NCI-H2107 treated with DMSO at 0.1 percent for 48 hours (cell line): ENCODE measurements around the gene SLC35F6.
"Not testable (repeated sequence)": the region's sequence is repeated elsewhere in the genome, so short reads cannot be mapped to it uniquely, and the experiment has no call there.

Experiments used
- DNase-seq: peaks from one replicate; lab custom pipeline; 2025; ENCODE audit not compliant: unreplicated experiment; lab: John Stamatoyannopoulos, UW

Gene SLC35F6

DNA sequence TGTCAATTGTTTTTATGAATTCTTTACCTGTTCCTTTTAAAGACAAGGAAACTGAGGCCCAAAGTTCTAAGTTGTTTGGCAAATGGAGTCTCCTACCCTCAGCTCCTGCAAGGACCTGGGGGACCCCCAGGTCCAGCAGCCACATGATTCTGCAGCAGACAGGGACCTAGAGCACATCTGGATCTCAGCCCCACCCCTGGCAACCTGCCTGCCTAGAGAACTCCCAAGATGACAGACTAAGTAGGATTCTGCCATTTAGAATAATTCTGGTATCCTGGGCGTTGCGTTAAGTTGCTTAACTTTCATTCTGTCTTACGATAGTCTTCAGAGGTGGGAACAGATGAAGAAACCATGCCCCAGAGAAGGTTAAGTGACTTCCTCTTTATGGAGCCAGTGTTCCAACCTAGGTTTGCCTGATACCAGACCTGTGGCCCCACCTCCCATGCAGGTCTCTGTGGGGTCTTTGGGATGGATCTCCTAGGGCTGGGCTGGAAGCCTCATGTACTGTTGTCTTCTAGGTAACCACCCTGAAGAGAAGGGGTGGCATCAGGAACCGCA, 16.2 kb downstream of the SLC35F6 start:
- no peak for DNase-seq

DNA sequence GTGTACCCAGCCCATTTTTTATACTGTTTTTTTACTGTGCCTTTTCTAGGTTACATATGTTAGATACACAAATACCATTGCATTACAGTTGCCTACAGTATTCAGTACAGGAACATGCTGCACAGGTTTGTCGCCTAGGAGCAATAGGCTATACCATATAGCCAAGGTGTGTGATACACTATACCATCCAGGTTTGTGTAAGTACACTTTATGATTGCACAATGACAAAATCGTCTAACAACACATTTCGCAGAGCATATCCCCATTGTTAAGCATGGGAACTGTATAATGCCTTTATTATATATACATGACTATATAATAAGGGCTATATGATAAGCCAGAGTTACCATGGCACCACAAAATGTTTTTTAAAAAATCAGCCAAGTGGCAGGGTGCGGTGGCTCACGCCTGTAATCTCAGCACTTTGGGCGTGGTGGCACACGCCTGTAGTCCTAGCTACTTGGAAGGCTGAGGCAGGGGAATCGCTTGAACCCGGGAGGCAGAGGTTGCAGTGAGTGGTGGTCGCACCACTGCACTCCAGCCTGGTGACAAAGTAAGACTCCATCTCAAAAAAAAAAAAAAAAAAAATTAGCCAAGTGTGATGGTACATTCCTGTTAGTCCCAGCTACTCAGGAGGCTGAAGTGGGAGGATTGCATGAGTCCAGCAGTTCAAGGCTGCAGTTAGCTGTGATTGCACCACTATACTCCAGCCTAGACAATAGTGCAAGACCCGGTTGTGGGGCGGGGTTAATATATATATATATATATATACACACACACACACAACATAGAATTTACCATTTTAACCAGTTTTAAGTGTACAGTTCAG, 19.0 kb downstream of the SLC35F6 start:
- no peak for DNase-seq

DNA sequence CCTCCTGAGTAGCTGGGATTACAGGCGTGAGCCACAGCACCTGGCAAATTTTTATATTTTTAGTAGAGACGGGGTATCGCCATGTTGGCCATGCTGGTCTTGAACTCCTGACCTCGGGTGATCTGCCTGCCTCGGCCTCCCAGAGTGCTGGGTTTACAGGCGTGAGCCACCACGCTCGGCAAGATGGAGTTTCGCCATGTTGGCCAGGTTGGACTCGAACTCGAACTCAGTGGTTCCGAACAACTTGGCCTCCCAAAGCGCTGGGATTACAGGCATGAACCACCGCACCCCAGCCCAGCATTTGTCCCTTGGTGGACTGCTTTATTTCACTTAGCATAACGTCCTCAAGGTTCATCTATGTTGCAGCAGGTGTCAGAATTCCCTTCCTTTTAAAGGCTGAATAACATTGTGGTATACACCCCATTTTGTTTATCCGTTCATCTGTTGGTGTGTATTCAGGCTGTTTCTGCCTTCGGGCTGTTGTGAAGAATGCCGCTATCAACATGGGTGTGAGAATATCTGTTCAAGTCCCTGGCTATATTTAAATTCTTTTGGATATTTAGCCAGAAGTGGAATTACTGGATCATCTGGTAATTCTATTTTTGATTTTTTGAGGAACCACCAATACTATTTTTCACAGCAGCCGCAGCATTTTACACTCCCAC, 20.6 kb downstream of the SLC35F6 start:
- DNase-seq, result no peak

DNA sequence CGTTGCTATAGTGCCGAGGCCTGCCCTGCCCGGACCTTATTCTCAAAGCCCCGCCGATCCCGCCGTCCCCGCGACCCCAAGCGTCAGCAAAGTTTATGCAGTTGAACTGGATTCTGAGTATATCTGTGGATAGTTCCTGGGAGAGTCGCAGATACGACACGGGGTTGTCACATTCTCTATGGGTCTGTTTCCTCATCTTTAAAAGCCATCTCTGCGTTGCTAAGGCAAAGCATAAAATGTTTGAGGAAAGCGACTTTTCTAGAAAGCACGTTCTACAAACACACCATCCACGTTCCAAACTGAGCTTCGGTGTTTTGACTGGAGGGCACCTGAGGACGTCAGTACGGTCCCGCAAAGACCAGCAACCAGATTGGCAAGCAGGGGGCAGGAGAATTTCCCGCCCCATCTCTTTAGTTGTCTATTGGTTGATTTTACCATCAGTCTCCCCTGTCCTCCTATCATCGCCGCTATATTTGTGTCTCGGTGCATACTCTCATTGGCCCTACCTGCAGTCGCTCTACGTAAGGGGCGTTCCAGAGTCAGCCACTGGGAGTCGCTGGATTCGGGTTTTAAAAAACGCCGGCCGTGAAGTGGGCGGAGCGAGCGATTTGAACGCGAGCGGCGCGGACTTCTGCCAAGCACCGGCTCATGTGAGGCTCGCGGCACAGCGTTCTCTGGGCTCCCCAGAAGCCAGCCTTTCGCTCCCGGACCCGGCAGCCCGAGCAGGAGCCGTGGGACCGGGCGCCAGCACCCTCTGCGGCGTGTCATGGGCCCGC, 21.5 kb downstream of the SLC35F6 start, which contains the start of gene CENPA:
TSS of gene CENPA (plus strand) at position 626 of the 776 bp plus-strand sequence. CDS start at position 767, 141 bp downstream.
- peak; percentile 97 for DNase-seq

DNA sequence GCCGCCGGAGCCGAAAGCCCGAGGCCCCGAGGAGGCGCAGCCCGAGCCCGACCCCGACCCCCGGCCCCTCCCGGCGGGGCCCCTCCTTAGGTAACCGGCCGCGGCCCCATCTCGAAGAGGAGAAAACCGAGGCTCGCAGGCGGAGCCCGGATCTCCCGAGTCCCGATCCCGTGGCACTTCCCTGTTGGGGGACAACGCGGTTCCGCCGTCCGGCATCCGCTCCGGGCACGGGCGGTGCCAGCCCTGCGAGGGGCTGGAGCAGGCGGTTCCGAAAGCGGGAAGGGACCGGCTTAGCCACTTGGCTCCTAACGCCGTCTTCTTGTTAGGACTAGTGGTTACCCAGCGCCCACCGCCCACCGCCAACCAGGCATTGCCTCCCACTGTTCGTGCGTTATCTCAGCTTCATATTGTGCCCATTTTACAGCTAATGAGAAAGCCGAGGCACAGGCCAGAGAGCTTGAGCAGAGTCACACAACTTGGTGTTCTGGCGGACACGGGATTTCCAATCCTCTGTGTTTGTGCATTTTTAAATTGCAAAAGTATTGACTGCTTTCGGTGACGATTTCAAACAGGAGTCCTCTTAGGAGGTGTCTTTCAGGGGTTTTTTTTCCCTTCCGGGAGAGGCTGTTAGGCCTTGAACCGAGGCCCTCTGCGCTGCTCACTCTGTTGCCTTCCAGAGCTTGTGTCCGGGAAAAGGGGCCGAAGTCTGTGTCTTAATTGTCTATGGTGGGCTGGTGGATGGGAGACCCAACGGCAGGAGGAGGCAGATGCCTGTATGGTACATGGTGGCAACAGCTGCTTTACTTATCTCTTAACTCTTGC, 22.3 kb downstream of the SLC35F6 start:
- no peak for DNase-seq

DNA sequence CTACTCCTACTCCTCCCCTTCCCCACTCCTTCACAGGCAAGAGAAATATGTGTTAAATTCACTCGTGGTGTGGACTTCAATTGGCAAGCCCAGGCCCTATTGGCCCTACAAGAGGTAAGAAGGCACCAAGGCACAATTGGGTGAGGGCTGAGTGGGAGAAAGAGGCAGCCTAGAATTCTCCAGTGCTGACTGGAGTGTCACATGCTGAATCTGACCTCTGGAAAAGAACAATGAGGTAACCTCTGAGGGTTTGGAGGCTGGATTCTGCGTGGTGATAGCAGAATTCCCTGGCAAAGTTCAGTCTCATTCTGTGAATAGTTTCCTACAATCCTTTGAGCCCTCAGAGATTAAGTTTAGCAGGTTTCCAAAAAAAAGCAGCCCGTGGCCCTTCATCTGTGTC, 28.6 kb downstream of the SLC35F6 start:
- no peak for DNase-seq

DNA sequence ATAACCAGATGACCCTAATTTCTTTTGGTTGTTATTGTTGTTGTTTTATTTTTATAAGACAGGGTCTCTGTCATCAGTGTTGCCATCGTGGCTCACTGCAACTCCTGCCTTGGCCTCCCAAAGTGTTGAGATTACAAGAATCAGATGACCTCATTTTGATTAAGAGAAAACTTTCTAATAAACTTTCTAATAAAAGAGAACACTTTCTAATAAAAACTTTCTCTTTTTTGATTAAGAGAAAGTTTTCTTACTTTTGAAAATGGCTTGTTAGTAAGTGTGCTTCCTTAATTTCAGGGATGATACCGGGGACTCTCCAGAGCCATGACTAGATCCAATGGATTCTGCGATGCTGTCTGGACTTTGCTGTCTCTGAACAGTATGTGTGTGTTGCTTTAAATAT, 29.4 kb downstream of the SLC35F6 start:
- DNase-seq, result no peak

DNA sequence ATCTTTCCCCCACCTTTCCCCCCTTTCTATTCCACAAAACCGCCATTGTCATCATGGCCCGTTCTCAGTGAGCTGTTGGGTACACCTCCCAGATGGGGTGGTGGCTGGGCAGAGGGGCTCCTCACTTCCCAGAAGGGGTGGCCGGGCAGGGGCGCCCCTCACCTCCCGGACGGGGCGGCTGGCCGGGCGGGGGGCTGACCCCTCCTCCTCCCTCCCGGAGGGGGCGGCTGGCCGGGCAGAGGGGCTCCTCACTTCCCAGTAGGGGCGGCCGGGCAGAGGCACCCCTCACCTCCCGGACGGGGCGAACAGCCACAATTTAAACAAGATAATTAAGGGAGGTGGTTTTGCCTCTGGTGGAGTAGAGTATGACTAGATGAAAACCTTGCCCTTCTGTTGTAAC, 31.1 kb downstream of the SLC35F6 start:
- DNase-seq, result not testable (repeated sequence)

DNA sequence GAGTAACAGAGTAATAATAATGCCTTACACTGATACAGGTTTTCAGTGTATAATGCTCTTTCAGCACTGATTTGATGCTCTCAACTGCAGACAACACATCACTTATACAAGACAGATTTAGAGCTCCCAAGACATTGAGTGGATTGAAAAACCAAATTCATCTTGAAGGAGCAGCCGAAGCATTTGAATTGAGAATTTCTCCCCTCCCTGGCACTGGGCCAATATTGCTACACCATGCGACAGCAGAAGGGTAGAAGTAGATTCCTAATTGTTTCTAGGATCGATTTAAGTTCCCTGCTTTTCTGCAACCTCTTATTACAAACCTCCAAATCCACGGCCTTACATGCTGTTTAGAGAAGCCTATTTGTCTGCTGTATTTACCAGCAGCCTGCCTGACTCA, 37.2 kb downstream of the SLC35F6 start:
- DNase-seq, result no peak

DNA sequence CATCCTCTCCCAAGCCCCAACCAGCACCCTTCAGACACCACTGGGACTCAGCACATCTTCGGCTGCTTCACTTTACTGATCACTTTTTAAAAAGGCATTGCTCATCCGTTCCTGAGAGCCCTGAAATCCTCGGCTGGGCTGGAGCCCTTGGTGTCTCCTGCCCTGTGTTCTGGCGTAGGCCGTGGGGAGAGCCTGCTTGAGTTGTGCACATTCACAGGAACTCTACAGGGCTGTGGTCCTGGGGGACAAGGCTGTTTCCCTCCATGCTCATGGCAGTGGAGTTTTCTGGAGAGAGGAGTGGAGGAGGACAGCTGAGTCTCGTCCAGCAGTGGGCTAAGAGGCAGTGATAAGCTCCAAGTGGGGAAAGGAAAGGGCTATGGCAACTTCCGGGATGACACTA, 37.7 kb downstream of the SLC35F6 start:
- no peak for DNase-seq

DNA sequence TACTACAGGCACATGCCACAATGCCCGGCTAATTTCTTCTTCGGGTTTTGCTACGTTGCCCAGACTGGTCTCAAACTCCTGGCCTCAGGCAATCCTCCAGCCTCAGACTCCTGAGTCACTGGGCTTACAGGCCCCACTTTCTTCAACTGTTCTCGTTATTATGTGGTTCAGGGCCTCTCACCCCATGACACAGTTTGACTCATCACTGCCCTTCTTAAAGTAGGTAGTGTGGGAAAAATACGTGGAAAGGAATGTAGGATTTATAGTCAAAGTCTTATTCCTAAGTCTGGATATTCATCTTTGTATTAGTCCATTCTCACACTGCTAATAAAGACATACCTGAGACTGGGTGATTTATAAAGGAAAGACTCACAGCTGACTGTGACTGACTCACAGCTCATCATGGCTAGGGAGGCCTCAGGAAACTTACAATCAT, 41.2 kb downstream of the SLC35F6 start:
- DNase-seq, result no peak

DNA sequence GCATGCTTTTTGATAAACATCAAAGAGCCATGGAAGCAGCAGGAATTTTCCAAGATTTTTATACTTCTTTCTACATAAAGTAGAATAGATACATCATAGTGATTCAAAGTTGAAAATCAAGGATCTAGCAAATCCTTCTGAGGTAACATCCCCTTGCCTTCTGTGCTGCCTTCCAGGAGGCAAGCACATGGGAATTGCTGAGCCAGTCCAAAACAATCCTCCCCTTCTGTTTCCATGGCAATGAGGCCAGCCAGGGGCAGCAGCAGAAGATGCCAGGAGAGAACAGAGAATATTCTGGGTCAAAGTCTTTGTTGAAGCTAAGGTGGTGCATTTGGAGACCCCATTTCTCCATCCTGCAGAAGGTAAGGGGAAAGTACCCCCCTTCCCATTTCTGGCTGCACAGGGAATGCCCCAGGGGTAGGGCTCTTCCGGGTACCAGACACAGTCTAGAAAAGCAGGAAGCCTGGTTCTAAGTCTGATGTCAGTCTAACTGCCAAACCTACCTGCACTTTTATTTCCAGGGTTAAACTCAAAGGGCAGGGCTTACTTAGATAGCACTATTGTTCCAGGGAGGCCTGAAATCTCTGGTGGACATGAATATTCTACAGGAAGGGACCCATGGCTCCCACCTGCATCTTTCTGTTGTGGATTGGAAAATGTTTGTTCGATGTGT, 43.8 kb downstream of the SLC35F6 start:
- DNase-seq, result no peak

DNA sequence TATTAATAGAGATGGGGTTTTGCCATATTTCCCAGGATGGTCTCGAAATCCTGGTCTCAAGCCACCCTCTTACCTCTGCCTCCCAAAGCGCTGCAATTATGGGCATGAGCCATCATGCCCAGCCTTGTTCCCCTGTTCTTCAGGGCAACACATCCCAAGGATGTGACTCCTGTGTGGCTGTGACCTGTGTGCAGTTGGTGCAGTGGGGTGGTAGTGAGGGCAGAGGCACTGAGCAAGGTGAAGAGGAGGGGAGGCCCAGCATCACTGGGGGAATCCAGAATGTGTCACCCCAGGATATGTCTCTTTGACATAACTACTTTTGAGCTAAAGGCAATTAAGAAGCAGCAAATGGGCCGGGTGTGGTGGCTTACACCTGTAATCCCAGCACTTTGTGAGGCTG, 45.1 kb downstream of the SLC35F6 start:
- DNase-seq, result no peak

DNA sequence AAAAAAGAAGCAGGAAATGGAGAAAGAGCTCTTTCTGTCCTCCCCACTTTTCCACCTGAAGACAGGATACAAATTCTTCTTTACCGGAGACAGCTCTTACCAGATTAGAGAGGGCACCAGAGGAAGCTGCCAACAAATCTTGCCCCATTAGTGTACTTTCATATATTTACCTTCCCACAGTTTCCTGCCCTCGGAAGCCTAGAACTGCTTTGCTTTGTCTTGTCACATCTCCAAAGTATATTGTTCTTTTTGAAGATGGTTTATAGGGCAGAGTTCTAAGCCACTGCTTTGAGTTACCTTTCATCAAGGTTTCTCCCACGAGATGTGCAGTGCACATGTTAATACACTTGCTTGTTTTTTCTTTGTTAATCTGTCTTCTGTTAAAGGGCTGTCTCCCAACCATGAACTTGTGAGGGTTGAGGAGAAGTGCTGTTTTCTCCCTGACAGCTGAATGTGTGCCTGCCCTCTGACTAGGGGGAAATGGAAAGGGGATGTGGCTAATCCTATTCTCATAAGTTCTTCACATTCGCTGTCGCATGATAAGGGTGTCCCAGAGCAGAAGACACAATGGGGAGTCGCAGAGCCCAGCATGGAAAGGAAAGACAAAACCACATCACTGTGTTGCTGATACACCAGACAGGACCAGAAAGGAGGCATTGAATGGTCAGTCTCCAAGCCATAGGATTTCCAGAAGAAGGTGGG, 45.9 kb downstream of the SLC35F6 start:
- no peak for DNase-seq

DNA sequence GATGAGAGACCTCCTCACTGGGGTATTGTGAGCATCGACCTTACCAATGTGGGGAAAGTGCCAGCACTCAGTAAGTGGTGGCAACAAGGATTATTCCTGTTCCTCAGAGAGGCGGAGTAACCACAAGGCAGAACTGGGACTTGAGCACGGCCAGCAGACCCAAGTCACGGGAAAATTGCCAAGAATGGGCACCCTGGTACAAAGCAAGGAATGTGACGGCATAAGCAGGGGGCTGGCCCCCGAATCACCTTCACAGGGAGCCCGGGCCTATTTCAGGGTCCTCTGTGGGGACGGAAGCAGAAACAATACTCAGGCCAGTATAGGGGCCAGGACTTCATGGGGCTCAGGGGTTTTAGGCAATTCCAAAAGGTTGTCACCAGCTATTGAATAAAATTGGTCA, 47.2 kb downstream of the SLC35F6 start:
- DNase-seq, result no peak

DNA sequence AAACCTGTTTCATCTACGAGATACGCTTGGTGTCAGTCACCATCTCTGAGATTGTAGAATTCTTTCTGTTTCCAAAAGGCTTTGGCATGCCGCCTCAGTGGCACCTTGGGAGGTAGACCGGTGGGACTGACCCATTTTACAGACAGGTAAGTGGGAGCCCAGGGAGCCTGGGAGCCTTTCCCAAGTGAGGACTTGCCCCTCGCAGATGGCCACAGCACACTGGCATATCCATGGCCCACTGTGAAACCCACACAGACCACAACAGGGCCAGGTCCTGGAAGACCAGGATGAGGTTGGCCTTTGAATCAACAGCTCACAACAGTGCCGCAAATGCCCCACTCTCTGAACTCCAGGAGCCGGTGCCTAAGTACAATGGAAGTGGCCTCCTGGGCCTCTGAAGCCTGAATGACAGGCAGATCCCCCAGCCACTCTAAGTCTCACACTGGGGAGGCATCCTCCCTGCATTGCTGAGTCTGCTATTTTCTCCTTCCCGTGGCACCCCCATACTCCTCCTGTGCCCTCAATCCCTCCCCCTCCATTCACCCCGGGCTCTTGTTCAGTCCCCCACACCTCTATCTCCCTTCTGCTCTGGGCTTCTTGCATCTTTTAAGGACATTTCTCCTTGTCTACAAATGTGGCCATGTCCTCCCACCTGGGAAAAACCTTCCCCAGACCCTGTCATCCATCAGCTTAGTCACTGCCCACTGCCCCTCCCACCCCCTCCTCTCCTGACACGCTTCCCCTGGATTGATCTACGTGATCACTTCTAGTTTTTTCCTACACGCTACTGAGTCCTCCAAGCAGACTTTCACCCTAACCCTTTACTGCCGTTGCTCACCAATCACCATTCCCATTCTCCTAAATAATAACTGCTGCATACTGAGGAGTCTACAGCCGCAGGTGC, 48.0 kb downstream of the SLC35F6 start:
- DNase-seq, result no peak

DNA sequence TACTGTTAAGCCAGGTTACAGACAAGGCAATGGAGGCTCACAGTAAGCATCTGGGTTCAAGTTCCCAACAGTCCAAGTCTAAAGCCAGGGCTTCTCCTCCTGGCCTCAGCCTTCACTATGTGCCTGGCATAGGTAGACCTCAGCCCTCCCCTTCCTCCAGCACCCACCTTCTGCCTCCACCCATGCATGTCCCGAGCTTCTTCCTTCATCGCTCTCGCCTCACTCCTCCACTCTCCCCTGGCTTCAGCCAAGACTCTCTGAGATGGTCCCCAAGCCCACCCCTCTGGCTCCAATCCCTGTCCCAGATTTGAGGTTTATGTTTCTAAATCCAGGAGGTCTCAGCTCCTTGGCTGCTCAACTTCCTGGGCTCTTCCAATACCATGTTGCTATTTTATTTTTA, 48.6 kb downstream of the SLC35F6 start:
- no peak for DNase-seq

DNA sequence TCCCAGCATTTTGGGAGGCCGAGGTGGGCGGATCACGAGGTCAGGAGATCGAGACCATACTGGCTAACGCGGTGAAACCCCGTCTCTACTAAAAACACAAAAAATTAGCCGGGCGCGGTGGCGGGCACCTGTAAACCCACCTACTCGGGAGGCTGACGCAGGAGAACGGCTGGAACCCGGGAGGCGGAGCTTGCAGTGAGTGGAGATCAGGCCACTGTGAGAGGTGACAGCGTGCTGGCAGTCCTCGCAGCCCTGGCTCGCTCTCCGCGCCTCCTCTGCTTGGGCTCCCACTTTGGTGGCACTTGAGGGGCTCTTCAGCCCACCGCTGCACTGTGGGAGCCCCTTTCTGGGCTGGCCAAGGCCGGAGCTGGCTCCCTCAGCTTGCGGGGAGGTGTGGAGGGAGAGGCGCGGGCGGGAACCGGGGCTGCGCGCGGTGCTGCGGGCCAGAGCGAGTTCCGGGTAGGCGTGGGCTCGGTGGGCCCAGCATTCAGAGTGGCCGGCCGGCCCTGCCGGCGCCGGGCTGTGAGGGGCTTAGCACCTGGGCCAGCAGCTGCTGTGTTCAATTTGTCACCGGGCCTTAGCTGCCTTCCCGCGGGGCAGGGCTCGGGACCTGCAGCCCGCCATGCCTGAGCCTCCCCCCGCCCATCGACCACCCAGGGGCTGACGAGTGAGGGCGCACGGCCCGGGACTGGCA, 50.1 kb downstream of the SLC35F6 start:
- DNase-seq, result not testable (repeated sequence)
